Urothelium cell line (cell line): ENCODE results near the gene MIOX.

ENCODE experiments used
- DNase-seq: peaks from one replicate; pipeline ENCODE4 v3.0.0; 2011; ENCODE audit warnings: low spot score, mixed read lengths
- FAIRE-seq: peaks from 2 replicates; lab custom pipeline; 2011; peaks lifted over from hg19 to GRCh38; lab: Jason Lieb, UNC

Gene MIOX

GRCh38 chr22:50486561-50487289 lies at the start of gene MIOX:
TSS of gene MIOX (plus strand) at chr22:50486859. CDS start at chr22:50486898, 39 bp downstream.
- no peak for FAIRE-seq
- DNase-seq, result no peak

GRCh38 chr22:50437511-50438304 lies 49.0 kb upstream of the MIOX start:
- DNase-seq (no peak), FAIRE-seq (peak; percentile 42)

DNA sequence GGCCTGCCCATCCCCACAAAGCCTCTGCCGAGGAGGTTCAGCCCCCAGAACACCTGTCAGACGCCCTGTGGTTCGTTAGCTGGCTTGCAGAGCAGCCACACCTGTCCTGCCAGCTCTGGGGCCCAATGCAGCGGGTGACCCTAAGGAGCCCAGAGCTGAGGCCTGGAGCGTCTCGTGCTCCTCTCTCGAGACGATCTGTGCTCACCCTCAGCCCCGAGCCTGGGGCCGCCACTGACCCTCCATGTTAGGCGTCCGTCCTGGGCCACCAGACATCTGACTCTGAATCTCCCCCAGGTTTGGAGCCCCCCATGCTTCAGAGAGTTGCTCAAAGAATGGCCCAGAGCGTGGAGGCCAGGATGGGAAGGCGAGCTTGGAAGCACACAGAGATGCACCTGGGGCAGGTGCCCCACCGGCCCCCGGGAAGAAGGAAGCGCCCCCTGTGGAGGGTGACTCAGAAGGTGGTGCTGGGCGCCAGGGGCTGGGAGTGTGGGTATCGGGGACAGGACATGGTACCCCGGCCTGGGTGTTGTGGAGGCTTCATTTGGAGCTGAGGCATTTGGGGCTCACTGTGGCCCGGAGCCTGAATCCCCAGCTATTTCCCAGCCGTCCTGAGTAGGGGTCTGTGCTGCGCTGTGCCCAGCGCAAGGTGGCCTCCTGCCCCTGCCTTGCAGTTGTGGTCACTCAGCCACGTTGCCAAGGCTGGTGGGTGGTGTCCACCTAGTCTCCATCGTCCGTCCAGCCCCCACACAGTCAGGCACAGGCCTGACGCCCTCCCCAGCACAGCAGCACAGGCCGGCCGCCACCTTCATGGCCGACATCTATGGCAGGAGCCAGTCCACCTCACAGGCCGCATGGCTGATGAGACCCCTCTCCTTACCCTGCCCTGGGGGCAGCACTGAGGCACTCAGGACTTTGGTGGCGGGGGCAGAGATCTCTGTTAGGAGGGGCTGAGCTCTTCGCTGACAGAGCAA lies 48.1 kb upstream of the MIOX start:
- FAIRE-seq (peak; percentile 85), DNase-seq (no peak)

DNA sequence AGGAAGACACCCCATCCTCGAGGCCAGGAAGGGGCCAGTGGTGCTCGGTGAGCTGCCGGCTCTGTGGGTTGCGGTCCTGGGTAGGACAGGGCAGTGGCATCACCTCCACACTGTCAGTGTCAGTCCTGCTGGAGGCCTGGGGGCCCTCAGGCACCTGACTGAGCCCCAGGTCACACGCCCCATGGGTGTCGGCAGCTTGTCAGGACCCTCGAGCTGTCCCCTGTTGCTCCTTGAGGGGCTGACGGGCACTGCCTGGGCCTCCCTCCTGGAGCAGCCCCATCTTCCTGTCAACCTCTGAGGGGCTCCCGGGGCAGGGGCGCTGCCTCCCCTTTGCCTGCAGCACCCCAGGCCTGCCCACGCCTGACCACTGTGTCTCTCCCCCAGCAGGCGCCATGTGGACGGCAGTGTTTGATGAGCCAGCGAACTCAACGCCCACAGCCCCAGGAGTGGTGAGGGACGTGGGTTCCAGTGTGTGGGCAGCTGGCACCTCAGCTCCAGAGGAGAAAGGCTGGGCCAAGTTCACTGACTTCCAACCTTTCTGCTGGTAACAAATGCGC lies 47.3 kb upstream of the MIOX start:
- FAIRE-seq (no peak), DNase-seq (no peak)

GRCh38 chr22:50439871-50440331 lies 46.8 kb upstream of the MIOX start:
- no peak for FAIRE-seq
- no peak for DNase-seq

- FAIRE-seq (no peak), DNase-seq (no peak)
Observed at GRCh38 chr22:50440544-50441249, 46.0 kb upstream of the MIOX start.

DNA sequence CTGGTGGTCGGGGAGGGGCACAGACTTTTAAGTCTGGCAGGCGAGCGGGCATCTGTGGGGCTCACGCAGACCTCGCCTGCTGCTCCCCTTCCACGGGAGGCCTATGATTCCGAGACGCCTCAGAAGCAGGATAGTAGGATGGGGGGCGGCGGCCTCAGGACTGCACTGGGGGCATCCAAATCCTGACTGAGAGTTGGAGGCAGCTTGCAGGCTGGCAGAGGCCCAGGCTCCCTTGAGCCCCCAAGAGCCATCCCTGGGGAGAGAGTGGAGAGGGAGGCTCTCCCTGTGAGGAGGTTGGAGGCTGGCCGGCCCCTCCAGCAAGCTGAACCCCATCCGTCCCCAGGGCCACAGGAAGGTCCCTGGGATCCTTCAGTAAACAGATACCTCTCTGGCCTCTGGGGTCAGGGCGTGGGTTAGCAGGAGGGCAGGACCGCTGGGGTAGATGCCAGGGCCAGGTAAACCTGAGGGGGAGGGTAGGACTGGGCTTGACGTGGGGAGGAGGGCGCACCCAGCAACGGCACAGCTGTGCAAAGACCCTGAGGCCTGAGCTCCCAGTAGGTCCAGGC lies 45.1 kb upstream of the MIOX start:
- FAIRE-seq (no peak), DNase-seq (no peak)

DNA sequence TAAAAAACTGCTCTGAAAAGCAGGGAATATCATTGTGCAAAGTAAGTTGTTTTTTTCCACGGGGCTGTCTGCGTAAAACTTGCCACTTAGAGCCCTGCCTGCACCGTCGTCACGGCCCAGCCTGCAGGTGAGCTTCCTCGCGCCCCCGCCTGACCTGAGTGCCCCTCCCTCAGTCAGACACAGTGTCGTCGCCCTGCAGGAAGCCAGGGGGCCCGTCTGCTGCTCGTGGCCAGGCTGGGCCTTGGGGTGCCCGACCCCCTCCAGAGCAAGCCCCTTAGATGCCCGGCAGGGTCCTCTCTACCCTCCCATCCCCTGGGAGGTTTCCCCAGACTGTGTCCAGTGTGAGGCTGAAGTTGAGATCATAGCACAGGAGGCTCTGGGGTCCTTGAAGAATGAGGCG lies 43.5 kb upstream of the MIOX start:
- FAIRE-seq (no peak), DNase-seq (no peak)

GRCh38 chr22:50443801-50444625 lies 42.6 kb upstream of the MIOX start:
- FAIRE-seq, result no peak
- DNase-seq, result no peak

GRCh38 chr22:50444663-50445062 lies 42.0 kb upstream of the MIOX start:
- DNase-seq (no peak), FAIRE-seq (no peak)

- FAIRE-seq, result peak; percentile 17
Observed at GRCh38 chr22:50445071-50445879, 41.4 kb upstream of the MIOX start.

DNA sequence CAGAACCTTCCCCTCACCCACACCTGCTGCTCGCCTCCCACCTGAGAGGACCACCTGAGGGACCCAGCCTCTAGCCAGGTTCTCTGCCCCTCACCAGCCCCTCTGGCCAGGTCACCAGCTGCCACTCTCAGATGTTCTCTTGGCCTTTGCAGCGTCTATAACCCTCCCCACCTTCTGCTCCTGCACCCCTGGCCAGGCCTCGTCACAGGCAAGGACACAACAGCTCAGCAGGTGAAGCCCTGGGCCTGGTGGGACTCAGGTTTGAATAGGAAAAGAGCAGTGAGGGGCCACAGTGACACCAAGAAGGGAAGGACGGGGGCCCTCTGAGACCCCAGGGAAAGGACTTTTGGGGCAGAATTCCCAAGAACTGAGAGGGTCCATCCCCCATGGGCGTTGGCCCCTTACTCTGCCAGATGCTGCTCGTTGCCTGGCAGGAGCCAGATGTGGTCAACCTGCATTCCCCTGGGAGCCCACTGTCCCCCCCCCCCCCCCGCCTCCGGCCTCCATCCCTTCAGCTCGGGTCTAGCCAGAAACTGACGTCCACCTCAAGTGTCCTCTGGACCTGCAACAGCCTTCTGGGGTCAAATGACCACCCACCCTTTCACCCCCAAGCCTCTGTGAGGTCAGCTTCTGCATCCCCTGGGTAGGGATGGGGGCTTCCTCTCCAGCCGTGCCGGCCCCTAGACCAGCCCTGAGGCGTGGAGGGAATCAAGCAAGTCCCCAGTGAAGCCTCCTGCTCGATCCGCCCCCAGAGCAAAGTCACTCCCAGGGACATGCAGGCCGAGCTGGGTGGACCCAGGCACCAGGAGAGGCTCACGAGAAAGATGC lies 40.6 kb upstream of the MIOX start:
- no peak for FAIRE-seq
- DNase-seq, result no peak

More at GRCh38 chr22:50445071-50445879, 41.4 kb upstream of the MIOX start:
- DNase-seq, result no peak

- FAIRE-seq (no peak), DNase-seq (no peak)
Observed at GRCh38 chr22:50446708-50447575, 39.7 kb upstream of the MIOX start.

GRCh38 chr22:50447576-50448551 lies 38.8 kb upstream of the MIOX start:
- FAIRE-seq, result no peak
- DNase-seq, result no peak

DNA sequence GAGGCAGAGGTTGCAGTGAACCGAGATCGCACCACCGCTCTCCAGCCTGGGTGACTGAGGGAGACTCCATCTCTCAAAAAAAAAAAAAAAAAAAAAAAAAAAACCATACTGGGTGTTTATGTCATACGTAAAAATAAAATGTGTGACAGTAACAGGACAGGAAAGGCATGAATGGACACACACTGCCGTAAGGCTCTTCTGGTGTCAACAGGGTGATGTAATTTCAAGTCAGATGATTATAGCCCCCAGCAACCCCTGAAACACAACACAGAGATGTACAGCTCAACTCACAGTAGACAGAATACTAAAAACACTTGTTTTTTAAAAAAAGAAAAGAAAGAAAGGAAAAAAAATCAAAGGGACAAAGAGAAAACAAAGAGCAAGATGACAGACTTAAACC lies 34.0 kb upstream of the MIOX start:
- FAIRE-seq, result no peak
- DNase-seq, result no peak
